RWPE2 (cell line): ENCODE data around the gene KIAA1755.

ENCODE experiments used
- ATAC-seq: fragments of 200-7000 bp; cut with Tn5 transposase; 3 replicates; pipeline ENCODE4 v1.9.1; 2021; ENCODE audit warnings: low read depth
- DNase-seq: peaks from one replicate; pipeline ENCODE4 v3.0.0-alpha.2; 2020; ENCODE audit warnings: low spot score
- H3K27ac ChIP-seq: fragments of 450-650 bp; 2 replicates; pipeline ENCODE4 v1.5.1; 2017; ENCODE audit warnings: mild to moderate bottlenecking; ENCODE audit not compliant: poor library complexity, severe bottlenecking
- H3K27me3 ChIP-seq: fragments of 250-450 bp; sonication (Bioruptor Pico); 2 replicates; pipeline ENCODE4 v1.5.1; 2021; ENCODE audit warnings: mild to moderate bottlenecking, moderate library complexity; ENCODE audit not compliant: insufficient read depth, poor library complexity, severe bottlenecking
- H3K36me3 ChIP-seq: fragments of 250-450 bp; sonication (Bioruptor Pico); 2 replicates; pipeline ENCODE4 v1.5.1; 2020; ENCODE audit warnings: low read depth, mild to moderate bottlenecking, moderate library complexity
- H3K4me1 ChIP-seq: fragments of 250-450 bp; sonication (Bioruptor Pico); 2 replicates; pipeline ENCODE4 v1.5.1; 2021; ENCODE audit warnings: mild to moderate bottlenecking, moderate library complexity; ENCODE audit not compliant: insufficient read depth, poor library complexity, severe bottlenecking
- H3K4me3 ChIP-seq: fragments of 250-450 bp; sonication (Bioruptor Pico); 2 replicates; pipeline ENCODE4 v1.5.1; 2021; ENCODE audit warnings: mild to moderate bottlenecking, moderate library complexity; ENCODE audit not compliant: severe bottlenecking
- H3K9me3 ChIP-seq: fragments of 250-450 bp; sonication (Bioruptor Pico); 2 replicates; pipeline ENCODE4 v1.5.1; 2021; ENCODE audit warnings: mild to moderate bottlenecking, moderate library complexity; ENCODE audit not compliant: severe bottlenecking
- CTCF ChIP-seq: fragments of 450-650 bp; IDR thresholded peaks from one replicate; pipeline ENCODE4 v1.5.1; 2017; ENCODE audit warnings: mild to moderate bottlenecking, moderate library complexity; ENCODE audit not compliant: poor library complexity, severe bottlenecking

Gene KIAA1755

GRCh38 chr20:38214256-38215193 is 46.0 kb downstream of the KIAA1755 start:
- Histone ChIP-seq H3K4me1 (peaks cover 32% of the 10 kb centered on the region), H3K9me3 (no peaks in the 10 kb centered on the region), H3K27ac (peak overlapping the region; percentile 87), H3K36me3 (no peaks in the 10 kb centered on the region), H3K27me3 (no peaks in the 10 kb centered on the region), H3K4me3 (no peak overlapping the region)
- DNase-seq, result peak; percentile 73
- no peak for ATAC-seq
- peak; percentile 10 for TF ChIP-seq CTCF

GRCh38 chr20:38213607-38213940 is 47.0 kb downstream of the KIAA1755 start:
- H3K4me3 ChIP-seq, result no peak overlapping the region
- no peaks in the 10 kb centered on the region for H3K27me3 ChIP-seq
- no peaks in the 10 kb centered on the region for H3K9me3 ChIP-seq
- ATAC-seq (no peak), DNase-seq (no peak)
- H3K36me3 ChIP-seq, result no peaks in the 10 kb centered on the region
- peaks cover 31% of the 10 kb centered on the region for H3K4me1 ChIP-seq
- no peak for TF ChIP-seq CTCF
- no peak overlapping the region for H3K27ac ChIP-seq

DNA sequence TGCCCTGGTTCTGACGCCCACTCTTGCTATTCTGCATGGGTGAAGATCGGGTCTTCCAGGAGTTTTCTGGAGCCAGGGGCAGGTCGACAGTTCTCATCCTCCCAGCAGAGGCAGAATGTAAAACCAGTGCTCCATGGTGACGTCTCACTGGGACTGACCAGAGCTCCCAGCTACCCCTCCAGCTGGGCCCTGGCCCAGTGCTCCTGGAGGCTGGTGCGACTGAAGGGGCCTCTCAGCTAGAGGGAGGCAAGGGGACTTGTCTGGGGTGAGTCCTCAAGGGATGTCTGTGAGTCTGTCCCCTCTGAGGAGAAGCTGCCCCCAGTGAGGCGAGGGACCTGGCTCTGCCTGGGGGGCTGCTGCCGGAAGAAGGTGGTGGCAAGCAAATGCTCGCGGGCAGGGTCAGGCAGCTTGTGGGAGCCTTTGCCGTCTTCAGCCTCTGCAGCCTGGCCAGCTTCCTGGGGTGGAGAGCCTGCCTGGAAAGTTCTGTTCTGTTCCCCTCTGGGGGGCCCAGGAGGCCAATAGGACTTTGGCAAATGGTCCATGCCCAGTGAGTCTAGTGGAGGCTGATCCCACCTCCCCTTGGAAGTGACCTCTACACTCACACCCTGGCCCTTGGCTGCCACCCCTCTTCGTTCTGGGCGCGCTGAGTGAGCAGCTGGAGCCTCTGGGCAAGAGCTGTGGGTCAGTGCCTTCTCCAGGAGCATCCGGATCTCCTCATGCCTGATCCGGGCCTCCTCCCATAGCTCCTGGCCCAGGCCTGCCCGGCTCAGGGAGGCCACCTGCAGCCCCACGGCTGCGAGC is 47.5 kb downstream of the KIAA1755 start:
- no peak overlapping the region for H3K27ac ChIP-seq
- no peak for TF ChIP-seq CTCF
- H3K4me3 ChIP-seq, result no peak overlapping the region
- ATAC-seq (no peak), DNase-seq (peak; percentile 84)
- peaks cover 25% of the 10 kb centered on the region for H3K4me1 ChIP-seq
- H3K36me3 ChIP-seq, result no peaks in the 10 kb centered on the region
- H3K9me3 ChIP-seq, result no peaks in the 10 kb centered on the region
- no peaks in the 10 kb centered on the region for H3K27me3 ChIP-seq

GRCh38 chr20:38211200-38212097 is 49.1 kb downstream of the KIAA1755 start:
- no peak for TF ChIP-seq CTCF
- ATAC-seq, result no peak
- no peaks in the 10 kb centered on the region for H3K9me3 ChIP-seq
- no peaks in the 10 kb centered on the region for H3K36me3 ChIP-seq
- H3K27ac ChIP-seq, result peak overlapping the region; percentile 52
- peaks cover 16% of the 10 kb centered on the region for H3K4me1 ChIP-seq
- H3K4me3 ChIP-seq, result no peak overlapping the region
- no peaks in the 10 kb centered on the region for H3K27me3 ChIP-seq
- peak; percentile 71 for DNase-seq
